GM18519 (cell line): ENCODE data around the gene ITSN1.
"Not testable (repeated sequence)": the region's sequence is repeated elsewhere in the genome, so short reads cannot be mapped to it uniquely, and the experiment has no call there.

Experiments
- ATAC-seq: cut with Tn5 transposase; IDR thresholded peaks from one replicate; pipeline ENCODE4 v1.9.1; 2021; ENCODE audit warnings: mild to moderate bottlenecking, moderate library complexity; ENCODE audit not compliant: unreplicated experiment, low FRiP score

The ITSN1 gene

GRCh38 chr21:33642027-33642895 lies at the start of gene ITSN1:
TSS of gene ITSN1 (plus strand) at chr21:33642501. CDS start at chr21:33718829, 76,328 bp downstream.
- ATAC-seq: peak; percentile 64

GRCh38 chr21:33598051-33598450 lies 44.2 kb upstream of the ITSN1 start:
- ATAC-seq: no peak

GRCh38 chr21:33608559-33608958 lies 33.7 kb upstream of the ITSN1 start:
- ATAC-seq: no peak

- ATAC-seq: no peak
Observed at GRCh38 chr21:33611006-33611744, 31.1 kb upstream of the ITSN1 start.

- not testable (repeated sequence) for ATAC-seq
Observed at GRCh38 chr21:33617565-33617964, 24.7 kb upstream of the ITSN1 start.

GRCh38 chr21:33618407-33618806 lies 23.9 kb upstream of the ITSN1 start:
- no peak for ATAC-seq

GRCh38 chr21:33619726-33620125 lies 22.6 kb upstream of the ITSN1 start:
- no peak for ATAC-seq

- ATAC-seq: no peak
Observed at GRCh38 chr21:33622253-33622652, 20.0 kb upstream of the ITSN1 start.

- ATAC-seq: not testable (repeated sequence)
Observed at GRCh38 chr21:33626151-33626550, 16.1 kb upstream of the ITSN1 start.

- ATAC-seq: no peak
Observed at GRCh38 chr21:33634254-33634653, 8.0 kb upstream of the ITSN1 start.

- no peak for ATAC-seq
Observed at GRCh38 chr21:33640697-33641351, 1.5 kb upstream of the ITSN1 start.

- peak; percentile 80 for ATAC-seq
Observed at GRCh38 chr21:33641352-33642026, 812 bp upstream of the ITSN1 start, which contains the start of gene CRYZL1. TSS of gene CRYZL1 (minus strand) at chr21:33641741. CDS start at chr21:33631551, 10,190 bp downstream.

- ATAC-seq: no peak
Observed at GRCh38 chr21:33642896-33643657, 776 bp downstream of the ITSN1 start.

GRCh38 chr21:33643658-33644311 lies 1.5 kb downstream of the ITSN1 start:
- no peak for ATAC-seq

GRCh38 chr21:33644383-33645074 lies 2.2 kb downstream of the ITSN1 start:
- no peak for ATAC-seq

- no peak for ATAC-seq
Observed at GRCh38 chr21:33645730-33646129, 3.4 kb downstream of the ITSN1 start.

GRCh38 chr21:33647587-33647986 lies 5.3 kb downstream of the ITSN1 start:
- ATAC-seq: no peak

GRCh38 chr21:33648555-33648954 lies 6.3 kb downstream of the ITSN1 start:
- ATAC-seq: no peak

GRCh38 chr21:33650230-33650629 lies 7.9 kb downstream of the ITSN1 start:
- ATAC-seq: no peak
